Measurements from ENCODE around the gene ITPR1. TPM values are rescaled to one million over a fixed set of nuclear protein-coding genes. Genes with fewer than 3 reads are reported as not detected.

Gene ITPR1
- total and polyA plus RNA-seq, 2 of the 4 experiments (the other 2 are of a cell fraction): 1.8 to 5.7 TPM

DNA sequence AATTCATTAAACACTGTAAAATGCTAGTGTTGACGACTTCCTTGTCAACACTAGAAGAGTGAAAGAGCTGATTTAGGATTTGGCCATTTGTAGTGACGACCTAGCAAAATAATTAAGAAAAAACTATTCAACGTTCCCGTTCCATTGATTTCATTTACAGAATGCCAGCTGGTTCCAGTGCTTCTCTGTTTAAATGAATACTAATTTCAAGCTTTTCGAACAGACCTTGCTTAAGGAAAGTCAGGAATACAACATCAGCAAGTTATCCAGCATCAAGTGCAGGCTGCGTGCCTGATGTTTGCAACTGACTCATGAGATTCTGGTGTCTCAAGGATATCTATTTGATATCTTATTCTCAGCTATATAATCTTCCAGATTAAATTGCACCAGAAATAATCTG lies 387.7 kb downstream of the ITPR1 start:
- H3K14ac ChIP-seq (replicated peaks; ENCODE audit: low read depth, low read length): no peak overlapping the region

More for the DNA sequence above, 387.7 kb downstream of the ITPR1 start:
- ChIA-PET CTCF (interaction anchor here (1.2 kb wide), 1 partner anchor 100 kb away, joined by 3 read pairs; no protein-coding TSS in a partner anchor), POLR2A (ENCODE audit: unreplicated experiment) (no interaction called here)
- H3K36me3 ChIP-seq (ENCODE audit: control insufficient read depth, insufficient read depth, low read length): no peaks in the 10 kb centered on the region
- no peak overlapping the region for H4K91ac ChIP-seq (ENCODE audit: insufficient read depth, low read depth, low read length)
- no peak overlapping the region for H2BK5ac ChIP-seq (ENCODE audit: low read depth, low read length, poor library complexity, severe bottlenecking)
- no peak overlapping the region for H2BK15ac ChIP-seq (ENCODE audit: low read depth, low read length)
- dilution Hi-C loops (cut with HindIII; ENCODE audit: low sequenced_read_pairs, unreplicated experiment) (no loop called here), intact Hi-C loops (cut with micrococcal nuclease) (loop anchor here (5.0 kb wide), 1 partner anchor 146 kb away; no protein-coding TSS in a partner anchor), in situ Hi-C loops (cut with MboI; ENCODE audit: low sequenced_read_pairs) (no loop called here)
- no peak for DNase-seq
- no peaks in the 10 kb centered on the region; the same call in 1 of the 2 replicates for H3K27me3 ChIP-seq (ENCODE audit: control insufficient read depth, insufficient read depth, low read length)
- ATAC-seq (ENCODE audit: low read depth): no peak
- H3K4me1 ChIP-seq (ENCODE audit: control insufficient read depth, insufficient read depth, low read length): no peaks in the 10 kb centered on the region
- no peak overlapping the region for H2AK9ac ChIP-seq (replicated peaks; ENCODE audit: low read depth, low read length, poor library complexity)
- H2AK5ac ChIP-seq (ENCODE audit: low read depth, low read length): no peak overlapping the region
- no peak overlapping the region for H3K9ac ChIP-seq (ENCODE audit: low read depth, low read length)
- H3K4me3 ChIP-seq (ENCODE audit: insufficient read depth, low read depth, low read length): no peak overlapping the region
- H4K8ac ChIP-seq (ENCODE audit: low read depth in 2 of 2, low read length in 2 of 2): no peak overlapping the region
- H3K23ac ChIP-seq (ENCODE audit: low read depth, low read length): no peak overlapping the region
- TF ChIP-seq FOS (IDR thresholded peaks at IDR 0.05; ENCODE audit: low read depth, low read length) (no peak), RCOR1 (IDR thresholded peaks at IDR 0.05; ENCODE audit: insufficient replicate concordance, low read length) (no peak), SMC3 (IDR thresholded peaks at IDR 0.05; ENCODE audit: low read depth, low read length) (no peak), RAD21 (IDR thresholded peaks at IDR 0.05; ENCODE audit: low read length) (no peak), BHLHE40 (IDR thresholded peaks at IDR 0.05; ENCODE audit: low read depth, low read length) (no peak), MAFK (IDR thresholded peaks at IDR 0.05; ENCODE audit: low read depth, low read length) (no peak), MAZ (IDR thresholded peaks at IDR 0.05; ENCODE audit: borderline replicate concordance, low read depth, low read length) (no peak), MXI1 (IDR thresholded peaks at IDR 0.05; ENCODE audit: borderline replicate concordance, low read depth, low read length) (no peak)
- TF ChIP-seq, protein P1, sequence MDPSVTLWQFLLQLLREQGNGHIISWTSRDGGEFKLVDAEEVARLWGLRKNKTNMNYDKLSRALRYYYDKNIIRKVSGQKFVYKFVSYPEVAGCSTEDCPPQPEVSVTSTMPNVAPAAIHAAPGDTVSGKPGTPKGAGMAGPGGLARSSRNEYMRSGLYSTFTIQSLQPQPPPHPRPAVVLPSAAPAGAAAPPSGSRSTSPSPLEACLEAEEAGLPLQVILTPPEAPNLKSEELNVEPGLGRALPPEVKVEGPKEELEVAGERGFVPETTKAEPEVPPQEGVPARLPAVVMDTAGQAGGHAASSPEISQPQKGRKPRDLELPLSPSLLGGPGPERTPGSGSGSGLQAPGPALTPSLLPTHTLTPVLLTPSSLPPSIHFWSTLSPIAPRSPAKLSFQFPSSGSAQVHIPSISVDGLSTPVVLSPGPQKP (IDR thresholded peaks at IDR 0.05; ENCODE audit: borderline replicate concordance, low read depth, low read length): no peak
- TF ChIP-seq, protein P2, sequence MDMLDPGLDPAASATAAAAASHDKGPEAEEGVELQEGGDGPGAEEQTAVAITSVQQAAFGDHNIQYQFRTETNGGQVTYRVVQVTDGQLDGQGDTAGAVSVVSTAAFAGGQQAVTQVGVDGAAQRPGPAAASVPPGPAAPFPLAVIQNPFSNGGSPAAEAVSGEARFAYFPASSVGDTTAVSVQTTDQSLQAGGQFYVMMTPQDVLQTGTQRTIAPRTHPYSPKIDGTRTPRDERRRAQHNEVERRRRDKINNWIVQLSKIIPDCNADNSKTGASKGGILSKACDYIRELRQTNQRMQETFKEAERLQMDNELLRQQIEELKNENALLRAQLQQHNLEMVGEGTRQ (IDR thresholded peaks at IDR 0.05; ENCODE audit: low read depth, low read length): no peak
- no peak overlapping the region for H3K4ac ChIP-seq (ENCODE audit: low read depth, low read length)
- no peaks in the 10 kb centered on the region for H4K20me1 ChIP-seq (ENCODE audit: insufficient read depth, low read length)
- no peaks in the 10 kb centered on the region for H3K9me3 ChIP-seq (ENCODE audit: control insufficient read depth, insufficient read depth, low read length)
- H3K56ac ChIP-seq (ENCODE audit: extremely low read depth, insufficient read depth, low read length): no peak overlapping the region
- H3K9me1 ChIP-seq (ENCODE audit: insufficient read depth, low read length): no peaks in the 10 kb centered on the region
- H2AFZ ChIP-seq (replicated peaks; ENCODE audit: low read length, poor library complexity): no peak overlapping the region
- no peak overlapping the region for H2BK20ac ChIP-seq (ENCODE audit: low read depth, low read length)
- no peak overlapping the region for H3K18ac ChIP-seq (ENCODE audit: low read depth, low read length)
- no peak overlapping the region for H3K27ac ChIP-seq (ENCODE audit: insufficient read depth, low read length)
- BruUV-seq (replicated peaks): no TSS peak
- H4K5ac ChIP-seq (ENCODE audit: low read depth, low read length): no peak overlapping the region
- no peak overlapping the region for H2BK120ac ChIP-seq (ENCODE audit: low read depth, low read length)
- H3K4me2 ChIP-seq (ENCODE audit: low read depth, low read length): no peak overlapping the region
- H3K79me1 ChIP-seq (ENCODE audit: low read depth in 1 of 2, low read length in 2 of 2): no peaks in the 10 kb centered on the region
- WGBS, 2 experiments (ENCODE audit: extremely low coverage in 2 of 2, insufficient read length in 1 of 2): no CpG with 5 or more reads among the region's 6 CpGs
